ENCODE data around the gene CAMK1D. TPM values are rescaled to one million over a fixed set of nuclear protein-coding genes. Genes with fewer than 3 reads are reported as not detected.

The CAMK1D gene
- total RNA-seq, 2 experiments from 2014 or later: 19.0 to 25.6 TPM

DNA sequence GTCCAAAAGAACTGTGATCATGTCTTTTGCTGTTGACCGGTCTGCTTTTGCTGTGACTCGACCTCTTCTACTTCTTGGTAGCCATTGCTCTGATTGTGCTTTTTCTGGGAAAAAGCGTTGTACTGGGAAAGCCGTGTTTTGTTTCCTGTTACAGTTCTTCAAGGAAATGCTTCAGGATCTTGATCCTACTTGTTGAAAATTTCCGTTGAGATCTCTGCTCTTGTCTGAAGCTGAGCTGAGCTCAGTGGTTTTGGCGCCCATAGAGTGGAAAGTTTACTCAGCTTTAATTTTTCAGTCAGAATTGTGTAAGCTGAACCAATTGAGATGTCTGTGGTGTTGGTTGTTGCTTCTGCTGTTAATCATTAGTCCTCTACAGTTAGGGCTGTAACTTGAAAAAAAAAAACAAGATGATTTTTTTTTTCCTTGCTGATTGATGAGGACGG is 349.9 kb downstream of the CAMK1D start:
- no peaks in the 10 kb centered on the region for H3K79me2 ChIP-seq (ENCODE audit: insufficient read depth, low read depth, low read length)
- POLR2A ChIA-PET: interaction anchor here (1.0 kb wide), 1 partner anchor 10 kb away, joined by 3 read pairs; no protein-coding TSS in a partner anchor

GRCh38 chr10:12699781-12700556 is 350.6 kb downstream of the CAMK1D start:
- Histone ChIP-seq H3K79me2 (ENCODE audit: insufficient read depth, low read depth, low read length) (no peaks in the 10 kb centered on the region), H3K9me2 (ENCODE audit: insufficient read depth, low read length) (no peaks in the 10 kb centered on the region), H3K9me3 (ENCODE audit: low read length) (no peaks in the 10 kb centered on the region), H3K36me3 (ENCODE audit: insufficient read depth, low read length) (no peaks in the 10 kb centered on the region), H3K27ac (ENCODE audit: low read depth, low read length, poor library complexity, severe bottlenecking) (no peak overlapping the region), H2AFZ (ENCODE audit: low read length) (no peak overlapping the region), H4K20me1 (ENCODE audit: insufficient read depth, low read length) (no peaks in the 10 kb centered on the region), H3K4me1 (ENCODE audit: insufficient read depth, low read length, poor library complexity, severe bottlenecking) (no peaks in the 10 kb centered on the region), H3K4me3 (ENCODE audit: low read depth, low read length, poor library complexity, severe bottlenecking) (no peak overlapping the region), H3K4me2 (ENCODE audit: low read length) (no peak overlapping the region)
- ChIA-PET POLR2A (interaction anchor here (1.0 kb wide), 1 partner anchor 11 kb away, joined by 3 read pairs; no protein-coding TSS in a partner anchor), CTCF (ENCODE audit: unreplicated experiment) (no interaction called here)
- DNase-seq (ENCODE audit: low spot score): no peak
- TF ChIP-seq, protein P1, sequence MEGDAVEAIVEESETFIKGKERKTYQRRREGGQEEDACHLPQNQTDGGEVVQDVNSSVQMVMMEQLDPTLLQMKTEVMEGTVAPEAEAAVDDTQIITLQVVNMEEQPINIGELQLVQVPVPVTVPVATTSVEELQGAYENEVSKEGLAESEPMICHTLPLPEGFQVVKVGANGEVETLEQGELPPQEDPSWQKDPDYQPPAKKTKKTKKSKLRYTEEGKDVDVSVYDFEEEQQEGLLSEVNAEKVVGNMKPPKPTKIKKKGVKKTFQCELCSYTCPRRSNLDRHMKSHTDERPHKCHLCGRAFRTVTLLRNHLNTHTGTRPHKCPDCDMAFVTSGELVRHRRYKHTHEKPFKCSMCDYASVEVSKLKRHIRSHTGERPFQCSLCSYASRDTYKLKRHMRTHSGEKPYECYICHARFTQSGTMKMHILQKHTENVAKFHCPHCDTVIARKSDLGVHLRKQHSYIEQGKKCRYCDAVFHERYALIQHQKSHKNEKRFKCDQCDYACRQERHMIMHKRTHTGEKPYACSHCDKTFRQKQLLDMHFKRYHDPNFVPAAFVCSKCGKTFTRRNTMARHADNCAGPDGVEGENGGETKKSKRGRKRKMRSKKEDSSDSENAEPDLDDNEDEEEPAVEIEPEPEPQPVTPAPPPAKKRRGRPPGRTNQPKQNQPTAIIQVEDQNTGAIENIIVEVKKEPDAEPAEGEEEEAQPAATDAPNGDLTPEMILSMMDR (conservative IDR thresholded peaks at IDR 0.05; ENCODE audit: low read length): no peak
- no peak for TF ChIP-seq EZH2phosphoT487 (IDR thresholded peaks at IDR 0.05; ENCODE audit: borderline replicate concordance, low read depth, low read length)
- no TSS peak for BruUV-seq (replicated peaks)
- intact Hi-C loops (cut with micrococcal nuclease; ENCODE audit: unreplicated experiment): no loop called here

More for the DNA sequence above, 349.9 kb downstream of the CAMK1D start:
- Histone ChIP-seq H3K9me2 (ENCODE audit: insufficient read depth, low read length) (no peaks in the 10 kb centered on the region), H3K27ac (ENCODE audit: low read depth, low read length, poor library complexity, severe bottlenecking) (no peak overlapping the region), H3K36me3 (ENCODE audit: insufficient read depth, low read length) (no peaks in the 10 kb centered on the region), H3K4me3 (ENCODE audit: low read depth, low read length, poor library complexity, severe bottlenecking) (no peak overlapping the region), H2AFZ (ENCODE audit: low read length) (no peak overlapping the region), H3K4me2 (ENCODE audit: low read length) (no peak overlapping the region), H4K20me1 (ENCODE audit: insufficient read depth, low read length) (no peaks in the 10 kb centered on the region), H3K9me3 (ENCODE audit: low read length) (no peaks in the 10 kb centered on the region), H3K4me1 (ENCODE audit: insufficient read depth, low read length, poor library complexity, severe bottlenecking) (no peaks in the 10 kb centered on the region)
- TF ChIP-seq EZH2phosphoT487 (IDR thresholded peaks at IDR 0.05; ENCODE audit: borderline replicate concordance, low read depth, low read length): no peak
- TF ChIP-seq, protein P1 (conservative IDR thresholded peaks at IDR 0.05; ENCODE audit: low read length): no peak
- no TSS peak for BruUV-seq (replicated peaks)
- intact Hi-C loops (cut with micrococcal nuclease; ENCODE audit: unreplicated experiment): no loop called here
- DNase-seq (ENCODE audit: low spot score): no peak
- CTCF ChIA-PET (ENCODE audit: unreplicated experiment): no interaction called here

GRCh38 chr10:12700557-12700874 is 351.2 kb downstream of the CAMK1D start:
- no peak for DNase-seq (ENCODE audit: low spot score)
- Histone ChIP-seq H3K4me1 (ENCODE audit: insufficient read depth, low read length, poor library complexity, severe bottlenecking) (no peaks in the 10 kb centered on the region), H3K79me2 (ENCODE audit: insufficient read depth, low read depth, low read length) (no peaks in the 10 kb centered on the region), H3K9me2 (ENCODE audit: insufficient read depth, low read length) (no peaks in the 10 kb centered on the region), H3K27ac (ENCODE audit: low read depth, low read length, poor library complexity, severe bottlenecking) (no peak overlapping the region), H4K20me1 (ENCODE audit: insufficient read depth, low read length) (no peaks in the 10 kb centered on the region), H3K9me3 (ENCODE audit: low read length) (no peaks in the 10 kb centered on the region), H3K4me3 (ENCODE audit: low read depth, low read length, poor library complexity, severe bottlenecking) (no peak overlapping the region), H3K4me2 (ENCODE audit: low read length) (no peak overlapping the region), H3K36me3 (ENCODE audit: insufficient read depth, low read length) (no peaks in the 10 kb centered on the region), H2AFZ (ENCODE audit: low read length) (no peak overlapping the region)
- BruUV-seq (replicated peaks): no TSS peak
- intact Hi-C loops (cut with micrococcal nuclease; ENCODE audit: unreplicated experiment): no loop called here
- TF ChIP-seq EZH2phosphoT487 (IDR thresholded peaks at IDR 0.05; ENCODE audit: borderline replicate concordance, low read depth, low read length): no peak
- TF ChIP-seq, protein P1 (conservative IDR thresholded peaks at IDR 0.05; ENCODE audit: low read length): no peak
- CTCF ChIA-PET (ENCODE audit: unreplicated experiment): no interaction called here
- POLR2A ChIA-PET: no interaction called here

Measured in OCI-LY7 (cell line).